Measurements from ENCODE around the gene GARIN6.
"Not testable (repeated sequence)": the region's sequence is repeated elsewhere in the genome, so short reads cannot be mapped to it uniquely, and the experiment has no call there.

DNA sequence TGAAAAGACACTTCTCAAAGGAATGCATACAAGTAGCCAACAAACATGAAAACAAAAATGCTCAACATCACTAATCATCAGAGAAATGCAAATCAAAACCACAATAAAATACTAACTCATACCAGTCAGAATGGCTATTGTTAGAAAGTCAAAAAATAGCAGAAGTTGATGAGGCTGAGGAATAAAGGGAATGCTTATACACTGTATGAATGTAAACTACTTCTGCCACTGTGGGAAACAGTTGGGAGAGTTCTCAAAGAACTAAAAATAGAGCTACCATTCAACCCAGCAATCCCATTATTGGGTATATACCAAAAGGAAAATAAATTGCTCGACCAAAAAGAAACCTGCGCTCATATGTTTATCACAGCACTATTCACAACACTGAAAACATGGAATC, 23.0 kb upstream of the GARIN6 start:
- TF ChIP-seq, protein P1, sequence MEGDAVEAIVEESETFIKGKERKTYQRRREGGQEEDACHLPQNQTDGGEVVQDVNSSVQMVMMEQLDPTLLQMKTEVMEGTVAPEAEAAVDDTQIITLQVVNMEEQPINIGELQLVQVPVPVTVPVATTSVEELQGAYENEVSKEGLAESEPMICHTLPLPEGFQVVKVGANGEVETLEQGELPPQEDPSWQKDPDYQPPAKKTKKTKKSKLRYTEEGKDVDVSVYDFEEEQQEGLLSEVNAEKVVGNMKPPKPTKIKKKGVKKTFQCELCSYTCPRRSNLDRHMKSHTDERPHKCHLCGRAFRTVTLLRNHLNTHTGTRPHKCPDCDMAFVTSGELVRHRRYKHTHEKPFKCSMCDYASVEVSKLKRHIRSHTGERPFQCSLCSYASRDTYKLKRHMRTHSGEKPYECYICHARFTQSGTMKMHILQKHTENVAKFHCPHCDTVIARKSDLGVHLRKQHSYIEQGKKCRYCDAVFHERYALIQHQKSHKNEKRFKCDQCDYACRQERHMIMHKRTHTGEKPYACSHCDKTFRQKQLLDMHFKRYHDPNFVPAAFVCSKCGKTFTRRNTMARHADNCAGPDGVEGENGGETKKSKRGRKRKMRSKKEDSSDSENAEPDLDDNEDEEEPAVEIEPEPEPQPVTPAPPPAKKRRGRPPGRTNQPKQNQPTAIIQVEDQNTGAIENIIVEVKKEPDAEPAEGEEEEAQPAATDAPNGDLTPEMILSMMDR (conservative IDR thresholded peaks at IDR 0.05 in 1 of 2, IDR thresholded peaks at IDR 0.05 in 1 of 2; ENCODE audit: low read depth in 1 of 2, low read length in 2 of 2) = not testable (repeated sequence)
- not testable (repeated sequence) for TF ChIP-seq EZH2 (IDR thresholded peaks at IDR 0.05; ENCODE audit: low read length, missing control alignments)
